Smooth muscle cell (in vitro differentiated cells): ENCODE measurements around the gene ABCG2. TPM values are rescaled to one million over a fixed set of nuclear protein-coding genes. Genes with fewer than 3 reads are reported as not detected.

Source experiments
- DNase-seq: peaks from one replicate; lab custom pipeline; 2025; ENCODE audit not compliant: unreplicated experiment; lab: John Stamatoyannopoulos, UW
- H2AFZ ChIP-seq: fragments of 200-600 bp; sonication (generic); 2 replicates; pipeline ENCODE4 v1.6.0; 2016; ENCODE audit warnings: antibody characterized with exemption, low read depth, mild to moderate bottlenecking
- H3F3A ChIP-seq: fragments of 200-600 bp; sonication (generic); 2 replicates; pipeline ENCODE4 v1.6.0; 2017; ENCODE audit warnings: antibody characterized with exemption, low read depth
- H3K27ac ChIP-seq: fragments of 200-600 bp; sonication (generic); 2 replicates; pipeline ENCODE4 v1.5.1; 2016; ENCODE audit warnings: low read depth, mild to moderate bottlenecking
- H3K27me3 ChIP-seq: fragments of 200-600 bp; sonication (generic); 2 replicates; pipeline ENCODE4 v1.6.1; 2016; ENCODE audit warnings: low read depth, mild to moderate bottlenecking
- H3K36me3 ChIP-seq: fragments of 200-600 bp; sonication (generic); 2 replicates; pipeline ENCODE4 v1.5.1; 2016; ENCODE audit warnings: low read depth
- H3K4me1 ChIP-seq: fragments of 200-600 bp; sonication (generic); 2 replicates; pipeline ENCODE4 v1.5.1; 2016; ENCODE audit warnings: low read depth
- H3K4me2 ChIP-seq: fragments of 200-600 bp; sonication (generic); 2 replicates; pipeline ENCODE4 v1.6.0; 2016; ENCODE audit warnings: mild to moderate bottlenecking
- H3K4me3 ChIP-seq: fragments of 200-600 bp; sonication (generic); 2 replicates; pipeline ENCODE4 v1.5.1; 2016; ENCODE audit warnings: mild to moderate bottlenecking
- H3K79me2 ChIP-seq: fragments of 200-600 bp; sonication (generic); 2 replicates; pipeline ENCODE4 v1.6.0; 2016; ENCODE audit warnings: low read depth, mild to moderate bottlenecking
- H3K9ac ChIP-seq: fragments of 200-600 bp; sonication (generic); 2 replicates; pipeline ENCODE4 v1.6.0; 2016; ENCODE audit warnings: low read depth
- H3K9me3 ChIP-seq: fragments of 200-600 bp; sonication (generic); replicated peaks from 2 replicates; pipeline ENCODE4 v1.5.1; 2016; ENCODE audit warnings: low read depth
- H4K20me1 ChIP-seq: fragments of 200-600 bp; sonication (generic); 2 replicates; pipeline ENCODE4 v1.6.0; 2016; ENCODE audit warnings: low read depth
- WGBS: methylation state at CpG from one replicate; pipeline ENCODE4 v1.1.7; 2016; ENCODE audit warnings: low lambda C conversion rate; 5-methylcytosine and 5-hydroxymethylcytosine counted together
- polyA plus RNA-seq: library from polyadenylated mRNA; unstranded; fragments of >200 nt; fragmentation: Nextera tagmentation; extraction: Ambion mirVana; gene quantifications from 2 replicates; pipeline ENCODE4 v1.2.1, GENCODE V29; 2016
- total RNA-seq: library from RNA; depleted of rRNA; stranded (reverse); fragments of >200 nt; gene quantifications from 2 replicates; pipeline ENCODE4 v1.2.3, GENCODE V29; 2014
- TF ChIP-seq, protein P1 (sequence below): fragments of 200-600 bp; sonication (generic); IDR thresholded peaks from 2 replicates; pipeline ENCODE4 v1.5.1; 2017; ENCODE audit warnings: borderline replicate concordance, mild to moderate bottlenecking, antibody characterized with exemption; ENCODE audit not compliant: insufficient read depth, poor library complexity, severe bottlenecking

ABCG2 gene
- total and polyA plus RNA-seq, 2 experiments from 2014 or later: 0.42 to 2.5 TPM

DNA sequence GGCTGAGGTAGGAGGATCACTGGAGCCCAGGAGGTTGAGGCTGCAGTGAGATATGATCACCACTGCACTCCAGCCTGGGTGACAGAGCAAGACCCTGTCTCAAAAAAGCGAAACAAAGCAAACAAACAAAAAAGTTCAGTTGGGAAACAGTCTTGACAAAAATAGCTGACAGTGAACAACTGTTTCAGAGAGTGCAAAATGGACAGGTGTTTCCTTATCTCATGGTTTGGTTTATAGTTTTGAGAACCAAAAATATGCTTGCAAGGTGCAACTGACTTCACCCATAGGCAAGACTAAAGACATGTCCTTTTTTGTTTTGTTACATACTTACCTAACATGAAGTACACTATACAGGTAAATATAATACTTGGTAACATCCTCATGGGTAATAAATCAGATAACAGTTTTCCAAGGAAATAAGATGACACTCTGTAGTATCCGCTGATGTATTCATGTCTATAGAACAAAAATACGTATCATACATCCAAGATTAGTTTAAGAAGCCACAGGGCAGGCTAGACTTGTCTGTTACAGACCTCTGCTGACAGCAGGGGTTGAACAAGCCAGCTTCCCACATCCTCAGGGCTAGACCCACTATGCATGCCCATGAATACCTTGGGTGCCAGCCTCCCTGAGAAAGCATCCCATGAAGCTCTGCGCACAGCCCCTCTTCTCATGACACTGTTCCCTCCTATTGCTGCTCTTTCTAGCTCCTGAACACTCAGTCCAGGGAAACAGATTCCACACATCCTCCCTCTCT is 59.3 kb downstream of the ABCG2 start:
- 93% methylated on average over 4 of the region's 4 CpGs for WGBS

DNA sequence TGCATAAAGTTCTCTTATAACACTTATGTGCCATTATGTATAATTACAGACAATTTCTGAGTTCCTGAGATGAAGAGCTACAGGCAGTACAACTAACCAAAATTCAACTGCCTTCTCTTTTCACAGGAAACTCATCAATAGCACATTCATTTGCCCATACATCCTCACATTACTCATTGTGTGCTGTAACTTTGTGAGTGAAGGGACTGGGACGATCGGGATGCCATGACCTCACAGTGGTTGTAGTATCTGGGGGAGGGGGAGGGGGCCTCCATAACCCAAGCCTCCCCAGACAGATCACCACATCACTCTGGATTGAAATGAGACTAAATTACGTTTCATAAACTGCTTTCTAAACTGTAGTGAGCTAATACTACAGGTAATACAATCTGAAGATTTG is 60.7 kb downstream of the ABCG2 start:
- H3K9ac ChIP-seq: no peak overlapping the region
- H3K4me1 ChIP-seq: no peaks in the 10 kb centered on the region
- H3K79me2 ChIP-seq: no peaks in the 10 kb centered on the region
- no peaks in the 10 kb centered on the region for H3K36me3 ChIP-seq
- WGBS: 87% methylated on average over 3 of the region's 3 CpGs
- H3K4me2 ChIP-seq: no peak overlapping the region
- H3K27ac ChIP-seq: no peak overlapping the region
- H2AFZ ChIP-seq: no peak overlapping the region
- no peaks in the 10 kb centered on the region for H3F3A ChIP-seq
- TF ChIP-seq, protein P1, sequence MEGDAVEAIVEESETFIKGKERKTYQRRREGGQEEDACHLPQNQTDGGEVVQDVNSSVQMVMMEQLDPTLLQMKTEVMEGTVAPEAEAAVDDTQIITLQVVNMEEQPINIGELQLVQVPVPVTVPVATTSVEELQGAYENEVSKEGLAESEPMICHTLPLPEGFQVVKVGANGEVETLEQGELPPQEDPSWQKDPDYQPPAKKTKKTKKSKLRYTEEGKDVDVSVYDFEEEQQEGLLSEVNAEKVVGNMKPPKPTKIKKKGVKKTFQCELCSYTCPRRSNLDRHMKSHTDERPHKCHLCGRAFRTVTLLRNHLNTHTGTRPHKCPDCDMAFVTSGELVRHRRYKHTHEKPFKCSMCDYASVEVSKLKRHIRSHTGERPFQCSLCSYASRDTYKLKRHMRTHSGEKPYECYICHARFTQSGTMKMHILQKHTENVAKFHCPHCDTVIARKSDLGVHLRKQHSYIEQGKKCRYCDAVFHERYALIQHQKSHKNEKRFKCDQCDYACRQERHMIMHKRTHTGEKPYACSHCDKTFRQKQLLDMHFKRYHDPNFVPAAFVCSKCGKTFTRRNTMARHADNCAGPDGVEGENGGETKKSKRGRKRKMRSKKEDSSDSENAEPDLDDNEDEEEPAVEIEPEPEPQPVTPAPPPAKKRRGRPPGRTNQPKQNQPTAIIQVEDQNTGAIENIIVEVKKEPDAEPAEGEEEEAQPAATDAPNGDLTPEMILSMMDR: no peak
- H3K27me3 ChIP-seq: no peaks in the 10 kb centered on the region
- no peaks in the 10 kb centered on the region for H3K9me3 ChIP-seq
- no peak overlapping the region for H3K4me3 ChIP-seq
- no peak for DNase-seq
- no peaks in the 10 kb centered on the region for H4K20me1 ChIP-seq

More for the DNA sequence above, 59.3 kb downstream of the ABCG2 start:
- Histone ChIP-seq H3K9me3 (no peaks in the 10 kb centered on the region), H3K27ac (no peak overlapping the region), H3K4me1 (no peaks in the 10 kb centered on the region), H2AFZ (no peak overlapping the region), H3K27me3 (no peaks in the 10 kb centered on the region), H3K4me3 (no peak overlapping the region), H3K36me3 (no peaks in the 10 kb centered on the region), H3K79me2 (no peaks in the 10 kb centered on the region), H3K4me2 (no peak overlapping the region), H3K9ac (no peak overlapping the region), H3F3A (no peaks in the 10 kb centered on the region), H4K20me1 (no peaks in the 10 kb centered on the region)
- DNase-seq: no peak
- TF ChIP-seq, protein P1: no peak

DNA sequence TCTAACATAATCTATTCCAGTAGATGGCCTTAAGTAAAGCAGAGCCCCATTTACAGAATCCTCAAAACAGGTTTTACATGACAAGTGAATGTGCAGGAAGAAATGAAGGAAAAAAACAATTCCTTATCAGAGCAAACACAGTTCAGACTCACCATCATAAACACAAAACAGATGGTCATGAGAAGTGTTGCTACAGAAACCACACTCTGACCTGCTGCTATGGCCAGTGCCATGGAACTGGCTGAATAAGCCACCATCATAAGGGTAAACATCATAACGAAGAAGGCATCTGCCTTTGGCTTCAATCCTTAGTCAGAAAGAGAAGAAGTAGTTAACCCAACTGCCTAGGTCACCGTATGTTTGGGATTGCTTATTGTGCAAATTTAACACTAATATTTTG is 61.1 kb downstream of the ABCG2 start:
- no peak overlapping the region for H3K4me2 ChIP-seq
- no peaks in the 10 kb centered on the region for H4K20me1 ChIP-seq
- no peaks in the 10 kb centered on the region for H3K27me3 ChIP-seq
- no peak overlapping the region for H2AFZ ChIP-seq
- no peak overlapping the region for H3K4me3 ChIP-seq
- TF ChIP-seq, protein P1: no peak
- no peaks in the 10 kb centered on the region for H3F3A ChIP-seq
- WGBS: 90% methylated on average over 2 of the region's 2 CpGs
- DNase-seq: no peak
- no peaks in the 10 kb centered on the region for H3K79me2 ChIP-seq
- no peaks in the 10 kb centered on the region for H3K9me3 ChIP-seq
- H3K27ac ChIP-seq: no peak overlapping the region
- no peak overlapping the region for H3K9ac ChIP-seq
- H3K4me1 ChIP-seq: no peaks in the 10 kb centered on the region
- no peaks in the 10 kb centered on the region for H3K36me3 ChIP-seq

DNA sequence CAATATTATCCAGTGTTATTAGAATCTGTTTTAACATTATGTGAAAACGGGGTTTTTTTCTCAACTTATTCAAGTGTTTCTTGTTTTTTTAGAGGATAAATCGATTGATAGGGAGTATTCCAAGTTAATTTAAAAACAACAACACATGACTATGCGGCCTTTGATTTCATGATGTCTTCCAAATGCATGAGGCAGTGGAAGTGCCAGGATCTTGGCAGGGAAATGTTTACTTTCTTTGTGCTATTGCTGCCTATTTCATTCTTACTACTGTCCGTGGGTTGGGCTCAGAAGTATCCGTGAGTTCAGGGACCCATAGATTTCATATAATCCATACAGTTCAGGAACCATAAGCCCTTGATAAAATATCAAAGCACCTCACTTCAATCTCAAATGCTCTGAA is 64.6 kb downstream of the ABCG2 start:
- Histone ChIP-seq H3K27me3 (no peaks in the 10 kb centered on the region), H3K79me2 (no peaks in the 10 kb centered on the region), H4K20me1 (no peaks in the 10 kb centered on the region), H3K4me1 (no peaks in the 10 kb centered on the region), H3K4me2 (no peak overlapping the region), H2AFZ (no peak overlapping the region), H3K4me3 (no peak overlapping the region), H3F3A (no peaks in the 10 kb centered on the region), H3K36me3 (no peaks in the 10 kb centered on the region), H3K27ac (no peak overlapping the region), H3K9ac (no peak overlapping the region), H3K9me3 (no peaks in the 10 kb centered on the region)
- no peak for DNase-seq
- 94% methylated on average over 5 of the region's 5 CpGs for WGBS
- TF ChIP-seq, protein P1: no peak
